Rectal smooth muscle tissue (tissue), 1 donor: ENCODE results near the gene LILRA2.

Experiments
- H3K27ac ChIP-seq: one replicate; pipeline ENCODE4 v1.7.0; 2013; ENCODE audit warnings: low read depth, low read length, inconsistent platforms
- H3K27me3 ChIP-seq: one replicate; pipeline ENCODE4 v1.7.0; 2013; ENCODE audit warnings: low read length; ENCODE audit not compliant: control insufficient read depth, insufficient read depth
- H3K36me3 ChIP-seq: one replicate; pipeline ENCODE4 v1.7.0; 2013; ENCODE audit warnings: low read length; ENCODE audit not compliant: control insufficient read depth, insufficient read depth
- H3K4me1 ChIP-seq: one replicate; pipeline ENCODE4 v1.7.0; 2013; ENCODE audit warnings: low read length; ENCODE audit not compliant: control insufficient read depth, insufficient read depth
- H3K4me3 ChIP-seq: one replicate; pipeline ENCODE4 v1.7.0; 2013; ENCODE audit warnings: low read length
- H3K9ac ChIP-seq: one replicate; pipeline ENCODE4 v1.7.0; 2013; ENCODE audit warnings: low read length

Gene LILRA2

DNA sequence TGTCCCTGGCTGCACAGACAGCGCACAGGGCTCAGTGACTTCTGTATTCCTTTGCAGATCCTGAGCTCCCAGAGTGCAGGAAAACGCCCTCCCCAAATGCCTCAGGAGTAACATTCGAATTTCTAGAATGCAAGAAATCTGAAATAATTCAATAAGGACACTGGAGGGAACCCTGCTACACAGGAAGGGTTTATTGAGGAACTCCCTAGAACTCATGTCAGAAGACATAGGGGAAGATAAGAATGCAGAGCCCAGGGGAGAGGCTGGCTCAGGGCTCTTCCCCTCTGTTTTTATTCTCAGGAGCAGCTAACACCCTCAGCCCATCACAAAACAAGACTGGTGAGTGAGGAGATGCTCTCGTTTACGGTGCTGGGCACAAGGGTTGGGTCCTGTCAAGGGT lies 26.6 kb downstream of the LILRA2 start:
- Histone ChIP-seq H3K27me3 (no peaks in the 10 kb centered on the region), H3K4me3 (no peak overlapping the region), H3K27ac (no peak overlapping the region), H3K4me1 (no peaks in the 10 kb centered on the region), H3K36me3 (no peaks in the 10 kb centered on the region), H3K9ac (no peak overlapping the region)

- Histone ChIP-seq H3K4me1 (no peaks in the 10 kb centered on the region), H3K27ac (no peak overlapping the region), H3K27me3 (no peaks in the 10 kb centered on the region), H3K36me3 (no peaks in the 10 kb centered on the region), H3K4me3 (no peak overlapping the region), H3K9ac (no peak overlapping the region)
These were observed 32.6 kb downstream of the LILRA2 start for GRCh38 chr19:54606230-54606629.

GRCh38 chr19:54606891-54607784 lies 33.5 kb downstream of the LILRA2 start:
- H3K4me3 ChIP-seq: no peak overlapping the region
- H3K4me1 ChIP-seq: no peaks in the 10 kb centered on the region
- H3K27ac ChIP-seq: no peak overlapping the region
- no peak overlapping the region for H3K9ac ChIP-seq
- no peaks in the 10 kb centered on the region for H3K27me3 ChIP-seq
- no peaks in the 10 kb centered on the region for H3K36me3 ChIP-seq

GRCh38 chr19:54607785-54608150 lies 34.2 kb downstream of the LILRA2 start:
- H3K36me3 ChIP-seq: no peaks in the 10 kb centered on the region
- H3K9ac ChIP-seq: no peak overlapping the region
- H3K4me1 ChIP-seq: no peaks in the 10 kb centered on the region
- H3K27me3 ChIP-seq: no peaks in the 10 kb centered on the region
- no peak overlapping the region for H3K27ac ChIP-seq
- no peak overlapping the region for H3K4me3 ChIP-seq

- Histone ChIP-seq H3K9ac (no peak overlapping the region), H3K27ac (no peak overlapping the region), H3K36me3 (no peaks in the 10 kb centered on the region), H3K27me3 (no peaks in the 10 kb centered on the region), H3K4me3 (no peak overlapping the region), H3K4me1 (no peaks in the 10 kb centered on the region)
These were observed 34.6 kb downstream of the LILRA2 start for GRCh38 chr19:54608205-54608604.

GRCh38 chr19:54608792-54609191 lies 35.2 kb downstream of the LILRA2 start:
- H3K4me1 ChIP-seq: no peaks in the 10 kb centered on the region
- no peaks in the 10 kb centered on the region for H3K36me3 ChIP-seq
- H3K27ac ChIP-seq: no peak overlapping the region
- no peak overlapping the region for H3K9ac ChIP-seq
- H3K27me3 ChIP-seq: no peaks in the 10 kb centered on the region
- no peak overlapping the region for H3K4me3 ChIP-seq

GRCh38 chr19:54609356-54609791 lies 35.8 kb downstream of the LILRA2 start:
- no peak overlapping the region for H3K4me3 ChIP-seq
- H3K4me1 ChIP-seq: no peaks in the 10 kb centered on the region
- no peak overlapping the region for H3K9ac ChIP-seq

DNA sequence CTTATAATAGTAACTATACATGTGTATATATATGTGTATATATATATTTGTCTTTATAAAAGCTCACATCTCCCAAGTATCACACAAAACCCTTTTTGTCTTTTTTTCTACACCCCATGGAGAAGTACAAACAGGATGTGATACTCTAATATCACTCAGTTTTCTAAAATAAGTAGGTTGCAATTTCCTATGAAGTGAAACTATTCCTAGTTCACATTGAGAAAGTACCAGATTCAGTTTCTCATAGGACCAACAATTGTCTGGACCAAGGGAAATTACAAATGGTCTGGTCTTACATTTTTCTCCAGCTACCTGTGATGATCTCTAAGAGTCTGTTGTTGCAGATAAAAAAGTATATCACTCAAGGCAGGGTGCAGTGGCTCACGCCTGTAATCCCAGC lies 38.8 kb downstream of the LILRA2 start:
- Histone ChIP-seq H3K4me1 (no peaks in the 10 kb centered on the region), H3K36me3 (no peaks in the 10 kb centered on the region), H3K27ac (no peak overlapping the region), H3K9ac (no peak overlapping the region), H3K4me3 (no peak overlapping the region), H3K27me3 (no peaks in the 10 kb centered on the region)

More at GRCh38 chr19:54609356-54609791, 35.8 kb downstream of the LILRA2 start:
- Histone ChIP-seq H3K27me3 (no peaks in the 10 kb centered on the region), H3K36me3 (no peaks in the 10 kb centered on the region), H3K27ac (no peak overlapping the region)

- Histone ChIP-seq H3K4me3 (no peak overlapping the region), H3K27me3 (no peaks in the 10 kb centered on the region), H3K27ac (no peak overlapping the region), H3K36me3 (no peaks in the 10 kb centered on the region), H3K4me1 (no peaks in the 10 kb centered on the region), H3K9ac (no peak overlapping the region)
These were observed 41.1 kb downstream of the LILRA2 start for GRCh38 chr19:54614726-54615125.

DNA sequence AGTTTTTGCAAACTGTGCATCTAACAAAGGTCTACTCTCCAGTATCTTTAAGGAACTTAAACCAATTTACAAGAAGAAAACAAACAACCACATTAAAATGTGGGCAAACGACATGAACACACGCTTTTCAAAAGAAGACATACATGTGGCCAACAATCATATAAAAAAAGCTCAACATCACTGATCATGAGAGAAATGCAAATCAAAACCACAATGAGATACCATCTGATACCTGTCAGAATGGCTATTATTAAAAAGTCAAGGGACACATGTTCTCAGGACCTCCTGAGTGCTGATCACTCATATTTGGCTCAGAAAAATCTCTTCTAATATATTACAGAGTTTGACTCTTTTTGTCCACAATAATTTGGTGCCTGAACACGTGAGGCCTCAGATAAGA lies 42.5 kb downstream of the LILRA2 start:
- Histone ChIP-seq H3K27ac (no peak overlapping the region), H3K36me3 (no peaks in the 10 kb centered on the region), H3K27me3 (no peaks in the 10 kb centered on the region), H3K9ac (no peak overlapping the region), H3K4me3 (no peak overlapping the region), H3K4me1 (no peaks in the 10 kb centered on the region)

DNA sequence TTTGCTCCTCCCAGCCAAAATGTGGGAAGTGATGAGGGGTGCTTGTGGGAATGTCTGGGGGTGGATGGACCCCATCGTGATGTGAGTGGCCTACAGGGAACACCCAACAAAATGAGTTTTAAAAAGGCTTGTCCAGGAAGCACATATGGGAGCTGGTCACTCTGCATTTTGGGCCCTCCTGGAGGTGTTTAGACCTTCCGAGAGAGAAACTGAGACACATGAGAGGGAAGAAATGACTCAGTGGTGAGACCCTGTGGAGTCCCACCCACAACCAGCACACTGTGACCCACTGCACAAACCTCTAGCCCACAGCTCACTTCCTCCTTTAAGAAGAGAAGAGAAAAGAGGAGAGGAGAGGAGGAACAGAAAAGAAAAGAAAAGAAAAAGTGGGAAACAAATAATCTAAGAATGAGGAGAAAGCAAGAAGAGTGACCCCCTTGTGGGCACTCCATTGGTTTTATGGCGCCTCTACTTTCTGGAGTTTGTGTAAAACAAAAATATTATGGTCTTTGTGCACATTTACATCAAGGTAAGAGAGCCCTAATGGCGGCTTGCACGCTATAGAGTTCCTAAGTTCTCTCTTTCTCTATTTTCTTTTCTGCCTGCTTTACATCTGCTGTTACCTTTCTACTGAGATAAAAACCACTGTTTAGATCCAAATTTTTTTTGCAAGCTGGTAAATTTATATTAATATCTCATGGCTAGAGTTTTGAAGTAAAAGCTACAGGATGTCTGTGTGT lies 43.4 kb downstream of the LILRA2 start:
- H3K4me3 ChIP-seq: no peak overlapping the region
- no peaks in the 10 kb centered on the region for H3K36me3 ChIP-seq
- H3K4me1 ChIP-seq: no peaks in the 10 kb centered on the region
- no peak overlapping the region for H3K27ac ChIP-seq
- no peak overlapping the region for H3K9ac ChIP-seq
- no peaks in the 10 kb centered on the region for H3K27me3 ChIP-seq

- Histone ChIP-seq H3K36me3 (no peaks in the 10 kb centered on the region), H3K4me1 (no peaks in the 10 kb centered on the region), H3K4me3 (no peak overlapping the region)
These were observed 46.9 kb downstream of the LILRA2 start for GRCh38 chr19:54620464-54620863.

More at GRCh38 chr19:54620464-54620863, 46.9 kb downstream of the LILRA2 start:
- Histone ChIP-seq H3K27ac (no peak overlapping the region), H3K27me3 (no peaks in the 10 kb centered on the region), H3K9ac (no peak overlapping the region)
